ENCODE results near the gene TMEM229B. TPM values are rescaled to one million over a fixed set of nuclear protein-coding genes. Genes with fewer than 3 reads are reported as not detected.
"Not testable (repeated sequence)": the region's sequence is repeated elsewhere in the genome, so short reads cannot be mapped to it uniquely, and the experiment has no call there.

The TMEM229B gene
- total RNA-seq, 1 donor from 2014 or later, result 0.80 TPM

DNA sequence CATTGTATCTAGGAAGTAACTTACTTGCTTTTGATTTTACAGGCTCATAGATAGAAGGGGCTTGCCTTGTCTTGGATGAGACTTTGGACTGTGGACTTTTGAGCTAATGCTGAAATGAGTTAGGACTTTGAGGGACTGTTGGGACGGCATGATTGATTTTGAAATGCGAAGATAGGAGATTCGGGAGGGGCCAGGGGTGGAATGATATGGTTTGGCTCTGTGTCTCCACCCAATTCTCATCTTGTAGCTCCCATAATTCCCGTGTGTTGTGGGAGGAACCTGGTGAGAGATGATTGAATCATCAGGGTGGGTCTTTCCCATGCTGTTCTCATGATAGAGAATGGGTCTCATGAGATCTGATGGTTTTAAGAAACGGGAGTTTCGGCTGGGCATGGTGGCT, 36.9 kb downstream of the TMEM229B start:
- not testable (repeated sequence) for ATAC-seq

DNA sequence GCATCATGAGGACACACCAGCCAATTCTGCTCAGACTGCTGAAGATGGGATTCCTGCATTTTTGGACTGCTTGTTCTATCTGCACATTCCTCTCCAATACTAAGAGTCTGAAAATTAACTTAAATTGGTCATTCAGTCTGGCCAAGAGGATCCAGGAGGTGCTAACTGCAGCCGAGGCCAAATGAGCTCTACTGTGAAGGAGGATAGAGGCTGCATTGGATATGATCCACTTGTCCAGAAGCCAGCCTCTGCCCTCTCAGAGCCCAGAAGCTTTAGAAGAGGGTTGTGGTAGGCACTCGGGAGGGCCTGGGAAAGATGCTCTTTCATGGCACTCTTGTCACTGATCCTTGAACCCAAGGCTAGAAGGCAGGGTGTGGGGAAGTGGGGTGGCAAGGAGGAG, 39.4 kb downstream of the TMEM229B start:
- no peak for ATAC-seq

DNA sequence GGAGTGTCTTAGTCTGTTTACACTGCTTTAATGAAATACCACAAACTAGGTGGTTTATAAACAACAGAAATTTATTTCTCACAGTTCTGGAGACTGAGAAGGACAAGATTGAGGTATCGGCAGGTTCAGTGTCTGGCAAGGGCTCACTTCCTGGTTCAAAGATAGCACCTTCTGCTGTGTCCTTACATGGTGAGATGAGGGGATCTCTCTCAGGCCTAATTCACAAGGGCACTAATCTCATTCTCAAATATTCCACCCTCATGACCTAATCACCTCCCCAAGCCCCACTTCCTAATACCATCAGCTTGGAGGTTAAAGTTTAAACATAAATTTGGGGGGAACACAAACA, 41.5 kb downstream of the TMEM229B start:
- ATAC-seq, result no peak

DNA sequence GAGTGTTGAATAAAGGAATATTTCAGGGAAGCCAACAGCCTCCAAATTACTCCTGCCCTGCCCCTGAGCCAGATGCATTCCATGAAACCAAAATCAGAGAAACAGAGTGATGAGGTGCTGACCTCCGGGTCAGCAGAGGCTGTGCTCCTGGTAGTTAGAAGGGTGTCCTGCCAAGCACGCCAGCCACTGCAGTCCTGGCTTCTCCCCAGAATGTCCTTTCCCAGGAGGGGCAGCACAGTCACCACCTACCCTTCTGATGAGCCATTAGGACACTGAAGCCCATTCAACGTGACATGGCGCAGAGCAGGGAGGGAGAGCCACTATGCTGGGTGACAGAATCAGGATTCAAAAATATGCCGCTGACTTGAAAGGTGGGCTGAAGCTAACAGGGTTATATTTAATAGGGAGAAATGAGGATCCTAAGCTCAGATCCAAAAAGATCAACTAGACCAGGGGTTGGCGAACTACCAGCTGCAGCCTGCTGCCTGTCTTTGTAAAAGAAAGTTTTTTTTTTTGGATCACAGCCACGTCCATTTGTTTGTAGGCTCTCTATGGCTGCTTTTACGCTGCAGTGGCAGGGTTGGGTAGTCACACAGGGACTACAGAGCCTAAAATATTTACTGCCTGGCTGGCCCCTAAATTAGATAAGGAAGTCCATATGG, 42.0 kb downstream of the TMEM229B start:
- ATAC-seq, result no peak

DNA sequence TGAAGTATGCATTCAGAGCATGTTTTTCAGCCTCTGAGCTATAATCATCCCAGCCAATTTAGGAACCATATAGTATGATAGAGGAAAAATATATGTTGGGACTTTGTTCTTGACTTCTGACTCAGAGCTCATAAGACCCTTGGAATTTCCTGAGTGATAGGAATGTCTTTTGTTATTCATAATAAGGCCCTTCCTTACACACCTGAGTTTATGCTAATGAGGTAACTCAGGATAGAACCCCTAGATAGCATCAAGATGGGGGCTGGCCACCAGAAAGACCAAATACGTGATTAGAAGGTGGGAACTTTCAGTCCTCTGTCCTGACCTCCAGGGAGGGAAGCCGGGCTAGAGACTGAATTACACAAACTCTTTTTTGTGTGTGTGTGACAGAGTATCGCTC, 44.1 kb downstream of the TMEM229B start:
- ATAC-seq, result no peak

DNA sequence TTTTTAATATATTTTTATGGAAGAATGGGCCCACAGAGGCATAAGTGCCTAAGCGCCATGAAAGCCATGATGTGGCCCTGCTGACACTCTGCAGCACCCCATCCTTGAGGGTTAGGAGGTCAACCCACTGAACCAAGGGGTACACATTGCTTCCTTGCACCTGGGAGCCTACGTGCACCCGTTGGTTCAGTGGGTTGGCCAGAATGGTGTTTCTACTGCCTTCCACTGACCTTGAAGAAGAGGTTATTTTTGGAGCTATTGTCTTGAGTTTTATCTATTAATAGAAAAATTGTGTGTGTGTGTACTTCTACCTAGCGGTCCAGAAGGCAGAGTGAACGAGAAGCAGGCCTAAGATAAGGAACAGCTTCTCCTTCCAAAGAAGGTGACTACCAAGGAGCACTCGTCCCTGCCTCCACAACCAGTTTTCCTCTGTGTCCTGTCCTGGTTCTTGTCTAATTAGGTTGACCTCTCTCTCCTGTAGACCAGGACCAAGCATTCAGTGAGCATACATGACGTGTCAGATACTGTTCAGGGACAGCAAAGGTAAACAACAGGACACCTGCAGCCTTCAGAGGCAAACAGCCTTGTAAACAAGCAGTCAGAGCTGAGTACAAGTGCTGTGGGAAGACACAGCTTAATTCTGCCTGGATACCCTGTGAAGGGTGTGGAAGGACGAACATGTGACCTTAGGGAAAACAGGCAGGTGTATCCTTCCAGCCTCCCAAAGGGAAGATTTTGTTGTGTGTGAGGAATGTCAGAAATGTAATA, 46.2 kb downstream of the TMEM229B start:
- ATAC-seq, result no peak

DNA sequence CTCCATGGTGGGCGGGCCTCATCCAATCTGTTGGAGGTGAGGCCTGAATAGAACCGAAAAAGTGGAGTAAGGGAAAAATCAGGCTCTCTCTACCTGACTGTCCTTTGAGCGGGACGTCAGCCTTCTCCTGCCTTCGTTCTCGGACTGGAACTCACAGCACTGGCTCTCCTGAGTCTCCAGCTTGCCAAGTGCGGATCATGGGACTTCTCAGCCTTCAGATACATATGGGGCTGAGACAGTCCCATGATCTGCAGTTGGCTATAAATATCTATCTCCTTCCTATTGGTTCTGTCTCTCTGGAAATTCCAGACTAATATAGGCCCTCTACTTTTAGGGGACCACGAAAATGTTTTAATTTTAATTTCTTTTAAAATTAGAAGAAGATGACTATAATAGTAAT, 46.8 kb downstream of the TMEM229B start:
- ATAC-seq, result no peak

DNA sequence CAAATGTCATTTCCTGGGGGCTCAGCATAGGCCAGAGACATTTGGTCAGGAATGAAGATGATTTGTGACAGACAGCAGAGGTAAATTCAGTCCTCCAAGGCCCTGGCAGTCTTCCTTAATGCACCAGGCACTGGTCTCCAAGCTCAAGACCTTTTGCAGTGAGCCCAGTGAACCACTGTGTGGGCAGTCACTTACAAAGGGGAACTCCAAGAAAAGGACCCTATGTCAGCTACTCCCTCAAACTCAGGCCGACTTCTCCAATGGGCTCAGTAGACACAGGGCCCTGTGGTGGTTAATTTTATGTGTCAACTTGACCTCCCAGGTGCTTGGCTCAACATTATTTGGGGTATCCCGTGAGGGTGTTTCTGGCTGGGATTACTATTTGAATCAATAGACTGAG, 47.3 kb downstream of the TMEM229B start:
- ATAC-seq, result no peak

DNA sequence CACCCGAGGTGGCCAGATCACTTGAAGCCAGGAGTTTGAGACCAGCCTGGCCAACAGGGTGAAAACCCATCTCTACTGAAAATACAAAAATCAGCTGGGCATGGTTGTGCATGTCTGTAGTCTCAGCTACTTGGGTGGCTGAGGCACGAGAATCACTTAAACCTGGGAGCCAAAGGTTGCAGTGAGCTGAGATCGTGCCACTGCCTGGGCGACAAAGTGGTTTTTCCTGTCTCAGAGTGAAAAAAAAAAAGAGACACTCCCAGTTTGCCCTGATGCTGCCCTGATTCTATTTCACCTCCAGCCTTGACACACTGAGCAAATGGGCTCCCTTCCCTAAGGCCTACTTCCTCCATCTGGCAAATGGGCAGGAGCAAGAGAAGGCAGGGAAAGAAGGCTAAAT, 48.0 kb downstream of the TMEM229B start:
- peak; percentile 80 for ATAC-seq

DNA sequence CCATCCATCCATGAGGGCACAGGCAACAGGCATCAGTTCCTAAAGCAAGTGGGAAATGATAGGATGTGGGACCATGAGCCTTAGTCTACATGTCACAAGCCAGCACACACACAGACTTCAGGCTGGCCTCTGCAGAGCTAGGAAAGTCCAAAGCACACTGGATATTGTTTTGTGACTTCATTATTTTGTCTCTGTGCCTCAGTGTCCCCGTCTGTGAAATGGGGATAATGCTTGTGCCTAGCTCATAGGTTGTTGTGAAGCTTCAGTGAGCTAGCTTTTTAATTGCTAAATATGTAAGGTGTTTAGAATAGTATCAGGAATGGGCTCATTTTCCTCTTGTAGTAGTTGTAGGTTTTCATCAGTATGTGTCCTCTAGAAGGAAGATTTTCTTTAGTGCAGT, 49.6 kb downstream of the TMEM229B start:
- no peak for ATAC-seq

DNA sequence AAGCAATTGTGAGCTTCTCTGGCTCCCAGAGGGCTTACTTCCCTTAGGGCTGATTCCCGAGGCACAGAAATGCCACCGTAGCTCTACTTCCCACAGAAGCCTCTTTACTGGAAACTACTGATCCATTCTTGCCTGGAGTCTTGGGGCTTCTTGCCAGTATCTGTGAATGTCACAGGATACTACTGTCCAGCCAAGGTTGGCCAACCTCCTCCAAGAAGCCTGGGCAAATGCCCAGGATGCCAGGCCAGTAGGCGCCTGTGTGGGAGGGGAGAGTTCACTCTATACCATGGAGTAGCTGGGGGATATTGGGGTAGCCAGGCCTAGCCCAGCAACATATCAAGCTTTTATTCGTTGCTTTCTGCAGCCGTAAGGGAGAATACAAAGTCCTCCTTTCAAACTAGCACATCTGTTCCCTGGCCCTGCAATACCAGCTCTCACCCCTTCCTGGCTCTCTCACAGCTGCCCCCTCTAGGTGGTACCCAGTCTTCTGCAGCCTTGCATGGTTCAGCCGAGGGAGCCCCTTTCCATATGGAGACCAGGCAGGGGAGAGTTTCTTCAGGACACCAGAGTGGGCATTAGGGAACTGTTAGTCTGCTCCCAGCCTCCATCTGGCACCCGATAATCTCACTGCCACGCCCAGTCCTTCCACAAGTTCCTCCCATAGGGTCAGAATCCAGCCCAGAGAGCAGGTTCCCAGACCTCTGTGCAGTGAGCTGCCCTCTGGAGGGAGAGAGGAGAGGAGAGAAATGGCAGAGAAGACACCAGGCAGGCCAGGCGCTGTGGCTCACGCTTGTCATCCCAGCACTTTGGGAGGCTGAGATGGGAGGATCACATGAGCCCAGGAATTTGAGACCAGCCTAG, 52.3 kb downstream of the TMEM229B start:
- no peak for ATAC-seq

DNA sequence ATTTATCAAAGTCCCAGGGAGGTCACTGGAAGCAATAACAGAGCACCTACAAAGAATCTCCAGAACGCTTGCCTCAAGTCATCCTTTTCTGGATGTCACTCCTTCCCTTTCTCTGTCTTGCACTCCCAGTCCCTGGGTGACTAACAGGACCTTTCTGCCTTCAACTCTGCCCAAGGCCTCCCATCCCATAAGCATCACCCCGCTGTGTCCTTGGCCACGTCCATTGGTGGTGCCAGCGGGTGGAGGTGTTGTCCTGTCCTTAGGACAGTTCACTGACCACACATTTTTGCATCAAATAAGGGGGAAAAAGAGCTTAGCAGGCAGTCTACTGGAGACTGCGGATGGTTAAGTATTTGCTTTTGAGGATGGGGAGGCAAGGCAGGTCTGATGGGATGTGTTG, 52.9 kb downstream of the TMEM229B start:
- no peak for ATAC-seq

DNA sequence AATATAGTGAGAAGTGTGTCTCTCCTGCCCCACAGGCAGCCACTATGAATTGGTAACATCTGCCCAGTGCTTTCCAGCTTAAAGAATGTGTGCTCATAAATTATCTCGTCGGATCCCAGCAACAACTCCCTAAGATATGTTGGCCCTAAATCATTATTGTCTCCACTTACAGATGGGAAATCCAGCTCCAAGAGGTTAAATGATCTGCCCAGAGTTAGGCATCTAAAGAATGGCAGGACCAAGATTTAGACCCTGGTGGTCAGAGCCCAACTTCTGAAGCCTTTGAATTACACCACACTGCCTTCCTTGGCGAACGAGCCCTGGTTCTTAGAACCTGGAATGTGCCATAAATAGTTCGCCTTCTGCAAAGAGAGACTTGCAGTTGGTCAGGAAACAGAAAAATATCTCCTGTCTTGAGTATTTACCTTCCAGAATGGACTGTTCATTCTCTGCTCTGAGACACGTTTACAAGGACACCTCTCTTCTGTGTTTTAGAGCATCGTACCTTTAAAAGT, 56.4 kb downstream of the TMEM229B start:
- no peak for ATAC-seq

DNA sequence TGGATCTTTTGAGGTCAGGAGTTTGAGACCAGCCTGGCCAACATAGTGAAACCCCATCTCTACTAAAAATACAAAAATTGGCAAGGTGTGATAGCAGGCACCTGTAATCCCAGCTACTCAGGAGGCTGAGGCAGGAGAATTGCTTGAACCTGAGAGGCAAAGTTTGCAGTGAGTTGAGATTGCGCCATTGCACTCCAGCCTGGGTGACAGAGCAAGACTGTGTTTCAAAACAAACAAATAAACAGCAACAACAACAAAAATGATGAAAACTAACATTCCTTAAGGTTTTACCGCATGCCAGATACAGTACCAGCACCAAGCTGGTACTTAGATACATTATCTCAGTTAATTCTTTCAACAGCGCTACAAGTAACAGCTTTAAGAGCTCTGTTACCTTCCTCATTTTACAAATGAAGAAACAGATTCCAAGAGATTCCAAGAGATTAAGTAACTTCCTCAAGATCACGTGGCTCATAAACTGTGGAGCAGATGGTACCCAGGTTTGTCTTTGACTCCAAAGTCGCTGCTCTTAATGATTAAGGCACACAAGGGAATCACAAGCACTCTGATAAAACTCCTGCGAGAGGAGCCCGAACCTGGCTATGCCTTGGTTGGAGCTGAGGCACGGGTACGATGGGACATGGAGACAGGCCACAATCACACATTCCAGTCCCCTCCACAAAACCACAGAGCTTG, 58.9 kb downstream of the TMEM229B start:
- ATAC-seq, result no peak

DNA sequence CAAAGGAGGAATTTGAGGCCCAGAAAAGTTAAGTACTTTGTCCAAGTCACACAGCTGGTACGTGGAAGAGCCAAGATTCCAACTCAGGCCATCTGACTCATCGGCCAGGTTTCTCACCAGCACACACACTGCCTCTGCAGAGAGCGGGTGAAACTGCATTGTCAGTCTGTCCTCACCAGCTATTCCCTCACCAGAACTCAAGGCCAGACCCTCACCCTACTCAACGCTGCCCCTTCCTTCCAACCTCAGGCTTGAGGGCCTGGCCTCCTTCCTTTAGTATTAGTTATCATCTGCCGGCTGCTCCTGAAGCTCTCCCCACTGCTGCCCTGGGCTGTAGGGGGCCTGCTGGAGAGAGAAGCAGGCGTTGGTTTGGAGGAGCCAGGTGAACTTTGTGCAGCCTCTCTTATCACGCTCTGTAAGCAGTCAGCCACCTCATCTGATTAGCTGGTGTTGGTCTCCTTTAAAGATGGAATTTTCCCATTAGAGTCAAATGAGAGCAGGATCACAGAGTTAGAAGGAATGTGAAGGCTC, 60.0 kb downstream of the TMEM229B start:
- ATAC-seq, result peak; percentile 56

DNA sequence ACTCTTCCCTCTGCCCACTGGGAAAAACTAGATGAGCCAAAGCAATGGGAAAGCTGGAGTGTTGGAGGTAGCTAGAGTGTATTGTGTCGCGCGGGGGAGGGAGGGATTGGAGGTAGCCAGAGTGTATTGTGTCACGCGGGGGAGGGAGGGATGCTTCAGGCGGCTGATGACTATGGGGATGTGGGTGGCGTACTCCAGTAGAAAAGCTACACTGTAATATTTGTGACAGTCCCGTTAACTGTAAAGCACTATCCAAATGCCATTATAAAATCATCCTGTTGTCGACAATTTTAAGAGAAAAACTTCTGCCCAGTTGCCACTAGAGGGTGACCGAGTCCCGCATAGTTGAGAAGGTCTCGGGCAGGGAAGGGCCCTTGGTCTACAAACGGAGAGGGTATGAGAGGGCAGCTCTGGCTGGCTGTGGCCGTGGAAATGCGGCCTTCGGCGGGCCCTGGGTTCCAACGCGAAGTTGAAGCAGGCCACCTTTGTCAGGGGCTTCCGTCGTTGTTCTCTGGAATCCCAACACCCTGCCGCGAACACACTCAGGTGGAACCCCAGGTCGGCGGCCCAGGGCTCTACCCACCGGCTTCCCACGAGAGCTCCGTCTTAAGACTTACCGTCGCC, 61.4 kb downstream of the TMEM229B start:
- ATAC-seq, result peak; percentile 84

DNA sequence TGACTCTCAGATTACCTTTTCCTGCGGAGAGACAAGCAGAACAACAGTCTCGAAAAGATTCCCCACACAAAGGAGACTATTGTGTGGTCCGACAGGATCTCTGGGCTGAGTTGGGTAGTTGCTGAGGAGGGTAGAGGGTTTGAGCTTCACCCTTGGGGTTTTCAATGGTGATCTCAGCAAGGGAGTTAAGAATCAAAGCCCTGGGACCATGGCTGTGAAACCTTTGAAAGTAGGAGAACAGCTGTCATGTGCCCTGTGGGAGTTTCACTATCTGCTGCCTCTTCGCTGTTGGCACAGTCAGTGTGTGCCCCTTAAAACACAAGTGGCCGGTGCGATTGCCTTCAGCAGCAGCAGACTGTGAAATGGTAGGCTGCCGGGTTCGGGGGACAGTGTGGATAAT, 62.4 kb downstream of the TMEM229B start:
- no peak for ATAC-seq

DNA sequence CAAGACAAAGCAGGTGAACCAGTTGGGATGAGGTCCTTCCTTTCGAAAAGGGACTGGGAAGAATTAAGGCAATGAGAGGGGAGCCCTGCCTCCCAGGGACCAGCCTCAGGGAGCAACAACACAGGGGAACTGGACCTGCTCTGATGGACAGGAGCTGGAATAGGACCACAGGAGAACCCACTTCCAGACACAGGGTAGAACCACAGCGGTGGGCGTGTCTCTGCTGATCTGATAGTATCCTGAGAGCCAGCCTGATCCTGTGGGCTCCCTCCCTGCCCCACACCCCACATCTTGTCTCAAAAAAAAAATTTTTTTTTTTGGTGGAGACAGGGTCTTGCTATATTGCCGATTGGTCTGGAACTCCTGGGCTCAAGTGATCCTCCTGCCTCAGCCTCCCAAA, 62.9 kb downstream of the TMEM229B start:
- no peak for ATAC-seq

DNA sequence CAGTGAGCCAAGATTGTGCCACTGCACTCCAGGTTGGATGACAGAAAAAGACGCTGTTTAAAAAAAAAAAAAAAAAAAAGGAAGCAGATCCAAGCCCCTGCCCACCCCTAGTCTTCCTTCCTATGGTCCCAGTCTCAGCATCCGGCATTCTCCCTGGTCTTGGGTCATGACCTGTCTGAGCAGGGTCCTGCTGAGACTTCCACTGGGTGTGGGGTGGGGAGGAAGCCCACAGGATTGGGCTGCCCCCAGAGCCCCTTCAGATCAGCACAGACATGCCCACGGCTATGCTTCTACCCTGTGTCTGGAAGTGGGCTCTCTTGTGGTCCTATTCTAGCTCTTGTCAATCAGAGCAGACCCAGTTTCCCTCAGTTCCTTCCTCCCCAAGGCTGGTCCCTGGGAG, 64.0 kb downstream of the TMEM229B start:
- no peak for ATAC-seq

DNA sequence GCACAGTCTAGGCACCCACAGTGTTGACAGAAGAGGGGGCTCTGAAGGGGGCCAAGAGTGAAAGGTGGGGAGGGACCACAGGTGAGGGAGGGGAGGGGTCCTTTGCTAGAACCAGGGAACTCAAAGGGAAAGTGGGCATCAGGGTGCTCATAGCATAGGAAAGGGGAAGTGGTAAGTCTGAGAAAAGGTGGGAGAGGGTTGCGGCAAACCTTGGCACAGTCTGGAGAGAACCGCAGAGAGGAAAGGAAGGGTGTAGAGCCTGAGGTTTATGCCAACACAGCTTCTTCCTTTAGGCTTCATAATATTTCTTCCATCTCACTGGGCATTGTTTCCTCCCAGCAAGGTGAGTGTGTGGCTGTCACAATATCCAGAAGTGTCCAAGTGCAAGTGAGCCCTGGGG, 65.1 kb downstream of the TMEM229B start:
- no peak for ATAC-seq

DNA sequence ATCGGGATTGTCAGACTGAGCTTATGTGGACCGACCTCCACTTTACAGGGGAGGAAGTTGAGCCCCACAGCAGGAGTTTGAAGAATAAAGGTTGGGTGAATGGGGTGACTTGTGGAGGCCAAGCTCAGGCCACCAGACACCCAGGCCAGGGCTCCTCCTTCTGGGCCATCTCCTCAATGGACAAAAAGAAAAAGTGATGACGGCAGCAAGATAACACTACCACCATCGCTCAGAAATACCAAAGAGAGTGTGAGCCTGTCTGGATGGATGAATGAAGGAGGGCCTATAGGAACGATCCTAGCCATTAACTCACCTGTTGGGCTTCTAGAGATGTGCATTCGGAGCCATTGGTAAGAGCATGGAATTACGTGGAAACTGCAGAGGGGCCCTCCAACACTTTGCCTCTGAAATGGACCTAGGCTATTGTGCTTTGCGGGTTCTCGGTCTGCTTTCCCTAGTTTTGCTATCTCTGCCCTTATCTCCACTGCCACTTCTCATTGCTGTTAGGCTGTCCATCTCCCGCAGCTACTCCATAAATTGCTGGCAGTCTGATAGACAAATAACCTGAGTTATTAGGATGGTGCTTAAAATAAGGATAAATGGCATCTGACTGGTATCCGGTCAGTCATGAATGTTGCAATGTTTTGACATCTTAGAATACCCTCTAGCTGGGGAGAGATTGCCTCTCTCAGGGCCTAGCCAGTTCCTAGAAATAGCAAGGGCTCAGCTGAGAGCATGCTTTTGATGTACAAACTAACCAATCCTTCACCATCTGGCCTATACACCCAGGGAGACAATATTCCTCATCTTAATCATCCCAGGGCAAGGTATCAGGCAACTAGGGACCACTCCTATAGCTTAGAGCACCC, 66.9 kb downstream of the TMEM229B start:
- no peak for ATAC-seq

Data from esophagus mucosa (tissue), 1 donor.